Breast epithelium (tissue), 3 donors: ENCODE data around the gene TFAP2E.

ENCODE experiments used
- POLR2A ChIP-seq: fragments of 450-650 bp; IDR thresholded peaks from one replicate; pipeline ENCODE4 v1.6.1; 2016; ENCODE audit warnings: antibody characterized with exemption, mild to moderate bottlenecking, moderate library complexity
- POLR2AphosphoS5 ChIP-seq, 3 donors: sonication (generic); formaldehyde crosslinking; IDR thresholded peaks; one replicate each; pipeline ENCODE4 v1.6.1; 2017; ENCODE audit warnings: antibody characterized with exemption in 3 of 3
- TF ChIP-seq, protein P1 (sequence below), 3 donors: fragments of 450-650 bp; IDR thresholded peaks; one replicate each; pipeline ENCODE4 v1.5.1; 2016 to 2017; ENCODE audit warnings: antibody characterized with exemption in 3 of 3, mild to moderate bottlenecking in 3 of 3, moderate library complexity in 3 of 3

DNA sequence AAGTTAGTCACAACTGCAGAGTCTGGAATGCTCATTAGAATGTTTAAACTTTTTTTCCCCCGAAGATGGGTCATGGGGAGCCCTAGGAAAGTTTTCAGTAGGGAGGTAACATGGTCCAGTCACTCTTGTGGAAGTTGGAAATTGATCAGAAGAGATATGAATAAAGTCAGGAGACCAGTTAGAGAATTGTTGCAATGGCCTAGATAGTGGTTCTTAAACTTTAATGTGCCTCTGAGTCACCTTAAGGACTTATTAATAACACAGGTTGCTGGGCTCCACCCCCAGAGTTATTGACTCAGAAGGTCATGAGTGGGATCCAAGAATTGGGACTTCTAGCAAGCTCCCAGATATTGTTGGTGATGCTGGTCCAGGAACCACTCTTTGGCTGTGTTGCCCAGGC lies 3.2 kb upstream of the TFAP2E start:
- TF ChIP-seq, protein P1, sequence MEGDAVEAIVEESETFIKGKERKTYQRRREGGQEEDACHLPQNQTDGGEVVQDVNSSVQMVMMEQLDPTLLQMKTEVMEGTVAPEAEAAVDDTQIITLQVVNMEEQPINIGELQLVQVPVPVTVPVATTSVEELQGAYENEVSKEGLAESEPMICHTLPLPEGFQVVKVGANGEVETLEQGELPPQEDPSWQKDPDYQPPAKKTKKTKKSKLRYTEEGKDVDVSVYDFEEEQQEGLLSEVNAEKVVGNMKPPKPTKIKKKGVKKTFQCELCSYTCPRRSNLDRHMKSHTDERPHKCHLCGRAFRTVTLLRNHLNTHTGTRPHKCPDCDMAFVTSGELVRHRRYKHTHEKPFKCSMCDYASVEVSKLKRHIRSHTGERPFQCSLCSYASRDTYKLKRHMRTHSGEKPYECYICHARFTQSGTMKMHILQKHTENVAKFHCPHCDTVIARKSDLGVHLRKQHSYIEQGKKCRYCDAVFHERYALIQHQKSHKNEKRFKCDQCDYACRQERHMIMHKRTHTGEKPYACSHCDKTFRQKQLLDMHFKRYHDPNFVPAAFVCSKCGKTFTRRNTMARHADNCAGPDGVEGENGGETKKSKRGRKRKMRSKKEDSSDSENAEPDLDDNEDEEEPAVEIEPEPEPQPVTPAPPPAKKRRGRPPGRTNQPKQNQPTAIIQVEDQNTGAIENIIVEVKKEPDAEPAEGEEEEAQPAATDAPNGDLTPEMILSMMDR (IDR thresholded peaks at IDR 0.05) = no peak
- TF ChIP-seq POLR2AphosphoS5 (IDR thresholded peaks at IDR 0.05) = no peak
- TF ChIP-seq POLR2A = no peak
